UCSD-AML1 (cell line): Measurements from ENCODE around the gene TMC5.

Experiments
- DNase-seq: peaks from one replicate; lab custom pipeline; 2025; ENCODE audit not compliant: unreplicated experiment; lab: John Stamatoyannopoulos, UW

The TMC5 gene

DNA sequence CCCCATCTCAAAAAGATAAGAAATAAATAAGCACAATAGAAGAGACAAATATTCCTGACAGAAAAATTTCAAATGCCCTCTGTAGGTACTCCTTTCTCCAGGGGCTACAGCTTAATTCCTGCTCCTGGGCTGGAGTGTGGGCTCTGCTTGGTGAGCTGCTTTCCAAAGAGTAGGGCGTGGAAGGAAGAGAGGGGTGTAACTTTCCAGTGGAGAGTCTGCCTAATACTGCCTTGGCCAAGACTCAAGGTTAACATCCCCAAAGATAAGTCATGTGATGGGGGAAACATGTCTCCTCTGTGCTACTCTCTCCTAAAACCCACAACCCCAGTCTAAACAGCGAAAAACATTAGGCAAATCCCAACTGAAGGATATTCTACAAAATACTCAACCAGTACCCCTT is 42.7 kb downstream of the TMC5 start:
- DNase-seq, result no peak

DNA sequence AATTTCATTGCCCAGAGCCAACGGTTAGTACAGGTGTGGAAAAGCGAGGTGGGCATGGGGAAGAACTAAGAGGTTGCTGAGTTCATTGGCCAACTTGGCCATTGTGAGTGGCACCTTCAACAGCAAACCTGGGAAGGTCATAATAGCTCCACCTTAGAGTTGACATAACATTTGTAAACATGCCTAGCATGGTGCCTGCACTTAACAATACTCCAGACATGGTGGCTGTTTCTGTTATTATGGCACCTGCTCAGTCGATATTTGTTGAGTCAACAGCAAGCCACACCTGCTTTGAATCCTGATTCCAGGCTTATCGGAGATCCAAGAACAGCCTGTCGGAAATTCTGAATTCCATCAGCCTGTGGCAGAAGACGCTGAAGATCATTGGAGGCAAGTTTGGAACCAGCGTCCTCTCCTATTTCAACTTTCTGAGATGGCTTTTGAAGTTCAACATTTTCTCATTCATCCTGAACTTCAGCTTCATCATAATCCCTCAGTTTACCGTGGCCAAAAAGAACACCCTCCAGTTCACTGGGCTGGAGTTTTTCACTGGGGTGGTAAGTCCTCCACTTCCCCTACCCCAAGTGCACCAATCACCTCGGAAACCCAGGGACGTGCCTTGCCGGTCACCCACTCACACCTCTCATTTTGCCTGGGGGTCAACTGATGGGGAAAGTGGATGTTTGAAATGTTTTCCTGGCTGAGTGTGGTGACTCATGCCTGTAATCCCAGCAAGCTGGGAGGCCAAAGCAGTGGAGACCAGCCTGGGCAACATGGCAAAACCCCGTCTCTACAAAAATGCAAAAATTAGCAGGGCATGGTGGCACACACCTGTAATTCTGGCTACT is 46.0 kb downstream of the TMC5 start:
- no peak for DNase-seq

DNA sequence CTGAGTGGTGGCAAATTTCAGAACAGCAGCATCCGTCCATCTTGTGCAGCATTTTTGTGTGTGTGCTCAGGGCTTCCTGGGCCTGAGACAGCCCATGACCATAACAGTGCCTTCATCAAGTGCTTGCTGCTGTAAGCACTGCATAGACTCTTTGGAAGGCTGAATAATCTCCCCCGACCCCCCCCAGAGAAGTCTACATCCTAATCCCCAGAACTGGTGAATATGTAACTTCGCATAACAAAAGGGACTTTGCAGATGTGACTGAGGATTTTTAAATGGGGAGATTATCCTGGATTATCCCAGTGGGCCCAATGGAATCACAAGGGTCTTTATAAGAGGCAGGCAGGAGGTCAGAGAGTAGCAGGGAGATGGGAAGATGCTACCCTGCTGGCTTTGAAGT is 50.6 kb downstream of the TMC5 start:
- no peak for DNase-seq

DNA sequence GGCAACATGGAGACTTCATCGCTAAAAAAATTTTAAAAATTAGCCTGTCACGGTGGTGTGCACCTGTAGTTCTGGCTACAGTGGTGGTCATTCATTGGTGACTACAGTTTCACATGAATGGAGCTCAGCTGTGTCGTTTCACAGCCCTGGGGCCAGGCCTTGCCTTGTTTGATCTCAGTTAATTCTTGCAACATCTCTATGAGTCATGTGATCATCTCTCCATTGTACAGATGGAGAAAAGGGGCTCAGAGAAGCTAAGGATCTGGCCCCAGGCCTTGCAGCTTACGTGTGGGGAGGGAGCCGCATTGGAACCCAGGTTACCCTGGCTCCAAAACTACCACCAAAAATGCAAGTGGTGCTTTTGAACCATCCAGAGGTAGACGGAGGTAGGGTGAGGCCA is 54.8 kb downstream of the TMC5 start:
- no peak for DNase-seq

DNA sequence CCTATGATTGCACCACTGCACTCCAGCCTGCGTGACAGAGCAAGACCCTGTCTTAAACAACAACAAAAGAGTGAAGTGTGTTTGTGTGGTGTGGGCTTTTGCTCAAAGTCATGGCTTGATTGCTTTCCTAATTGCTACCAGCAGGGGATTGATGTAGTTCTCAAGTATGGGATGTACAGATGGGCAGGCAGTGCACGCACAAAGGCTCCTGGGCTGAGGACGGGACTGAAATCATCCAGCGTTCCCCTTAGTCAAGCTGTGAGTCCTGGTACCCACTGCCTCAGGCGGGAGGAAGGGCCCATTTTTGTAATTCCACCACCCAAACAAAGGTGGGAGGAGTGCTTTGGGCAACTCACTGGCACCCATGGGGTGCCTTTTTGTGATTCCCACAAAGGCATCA is 56.9 kb downstream of the TMC5 start:
- DNase-seq, result no peak

DNA sequence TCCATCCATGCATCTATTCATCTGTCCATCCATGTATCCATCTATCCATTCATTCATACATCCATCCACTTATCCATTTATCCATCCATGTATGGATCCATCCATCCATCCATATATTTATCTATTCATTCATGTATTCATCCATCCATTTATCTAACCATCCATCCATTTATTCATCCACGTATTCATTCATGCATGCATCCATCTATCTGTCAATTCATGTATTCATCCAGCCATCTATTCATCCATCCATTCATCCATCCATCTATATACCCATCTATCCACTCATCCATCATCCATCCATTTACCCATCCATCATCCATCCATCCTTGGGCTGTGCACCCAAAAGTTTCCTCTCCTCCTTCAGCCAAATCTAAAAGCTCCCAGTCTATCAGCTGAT is 60.8 kb downstream of the TMC5 start:
- DNase-seq, result no peak

DNA sequence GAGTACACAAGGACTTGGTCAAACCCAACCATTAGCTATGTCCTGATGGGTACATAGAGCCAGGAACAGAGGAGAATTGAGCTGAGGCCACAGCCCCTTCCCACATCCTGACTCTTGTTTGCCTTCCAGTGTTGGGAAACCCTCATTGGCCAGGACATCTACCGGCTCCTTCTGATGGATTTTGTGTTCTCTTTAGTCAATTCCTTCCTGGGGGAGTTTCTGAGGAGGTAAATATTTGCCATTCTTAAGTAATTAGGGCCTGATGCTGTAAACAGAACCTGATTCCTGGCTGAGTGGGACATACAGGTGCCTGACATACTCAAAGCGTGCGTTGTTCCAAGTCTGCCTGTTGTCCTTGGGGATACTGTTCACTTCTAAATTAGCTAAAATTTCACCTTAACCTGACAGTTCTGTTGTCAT is 61.6 kb downstream of the TMC5 start:
- DNase-seq, result no peak

DNA sequence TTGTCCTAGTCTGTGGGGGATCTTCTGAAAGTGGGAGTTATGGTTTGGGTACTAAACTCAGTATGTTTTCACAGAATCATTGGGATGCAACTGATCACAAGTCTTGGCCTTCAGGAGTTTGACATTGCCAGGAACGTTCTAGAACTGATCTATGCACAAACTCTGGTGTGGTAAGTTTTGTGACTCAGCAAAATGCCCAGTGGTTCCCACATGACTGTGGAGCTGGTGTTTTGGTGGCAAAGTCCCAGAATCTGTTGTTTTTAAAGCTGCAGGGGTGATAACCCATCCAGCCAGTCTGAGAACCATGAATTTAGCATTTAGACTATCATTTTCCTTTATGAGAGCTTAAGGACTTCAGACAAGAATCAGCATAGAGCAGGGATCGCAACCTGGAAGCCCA is 63.6 kb downstream of the TMC5 start:
- no peak for DNase-seq

DNA sequence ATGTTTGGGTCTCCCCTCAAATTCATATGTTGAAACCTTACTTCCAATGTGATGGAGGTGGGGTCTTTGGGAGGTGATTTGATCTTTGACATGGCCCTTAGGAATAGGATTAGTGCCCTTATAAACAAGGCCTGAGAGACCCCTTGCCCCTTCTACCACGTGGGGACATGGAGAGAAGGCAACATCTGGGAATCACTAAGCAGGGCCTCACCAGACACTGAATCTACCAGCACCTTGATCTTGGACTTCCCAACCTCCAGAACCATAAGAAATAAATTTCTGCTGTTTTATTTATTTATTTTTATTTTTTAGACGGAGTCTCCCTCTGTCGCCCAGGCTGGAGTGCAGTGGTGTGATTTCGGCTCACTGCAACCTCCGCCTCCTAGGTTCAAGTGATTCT is 64.1 kb downstream of the TMC5 start:
- DNase-seq, result no peak

DNA sequence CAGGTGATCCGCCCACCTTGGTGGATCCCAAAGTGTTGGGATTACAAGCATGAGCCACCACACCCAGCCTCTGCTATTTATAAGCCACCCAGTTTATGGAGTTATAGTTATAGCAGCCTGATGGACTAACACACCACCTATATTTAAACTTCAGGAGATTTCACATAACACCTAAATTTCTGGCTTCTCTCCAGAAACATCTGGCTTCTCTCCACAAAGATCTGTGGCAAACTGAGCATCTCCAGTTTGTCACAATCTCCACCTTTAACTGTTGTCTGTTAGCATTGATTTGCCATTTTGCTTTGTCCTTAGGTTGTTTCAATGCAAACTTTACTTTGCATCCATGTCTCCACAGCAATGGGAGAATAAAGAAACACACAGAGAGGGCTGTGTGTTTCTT is 64.6 kb downstream of the TMC5 start:
- no peak for DNase-seq

DNA sequence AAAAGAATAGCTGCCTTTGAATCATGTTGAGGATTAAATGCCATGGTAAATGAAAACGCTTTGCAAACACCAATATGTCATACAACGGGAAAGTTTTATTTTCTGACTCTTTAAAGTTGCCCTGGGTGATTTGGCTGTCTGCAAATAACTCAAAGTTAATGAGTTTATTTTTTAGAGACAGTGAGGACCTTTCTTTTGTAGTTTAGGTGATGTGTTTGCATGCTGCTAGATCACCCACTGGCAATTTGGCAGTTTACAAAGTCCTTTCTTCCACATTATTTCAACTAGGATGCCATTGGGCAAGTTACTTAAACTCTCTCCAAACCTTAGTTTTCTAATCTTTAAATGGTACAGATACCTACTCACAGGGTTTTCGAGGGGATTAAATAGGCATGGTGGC is 66.4 kb downstream of the TMC5 start:
- DNase-seq, result no peak

DNA sequence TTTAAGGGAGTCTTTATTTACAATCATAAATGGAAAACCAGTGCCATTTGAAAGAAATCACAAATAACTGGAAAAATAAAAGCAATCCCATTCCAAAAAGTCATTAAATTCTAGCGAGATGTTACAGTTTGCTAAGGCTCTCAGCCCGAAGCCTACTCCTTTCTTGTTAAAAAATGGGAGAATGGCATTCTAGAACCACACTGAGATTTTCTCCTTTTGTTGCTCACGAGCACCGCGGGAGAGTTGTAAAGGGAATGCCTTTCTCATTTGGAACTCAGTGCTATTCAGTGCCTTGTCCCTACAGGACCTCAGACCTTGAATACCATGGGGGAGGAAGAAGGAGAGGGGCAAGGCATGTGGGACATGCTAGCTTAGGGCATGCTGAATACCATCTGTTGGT is 67.9 kb downstream of the TMC5 start:
- no peak for DNase-seq

DNA sequence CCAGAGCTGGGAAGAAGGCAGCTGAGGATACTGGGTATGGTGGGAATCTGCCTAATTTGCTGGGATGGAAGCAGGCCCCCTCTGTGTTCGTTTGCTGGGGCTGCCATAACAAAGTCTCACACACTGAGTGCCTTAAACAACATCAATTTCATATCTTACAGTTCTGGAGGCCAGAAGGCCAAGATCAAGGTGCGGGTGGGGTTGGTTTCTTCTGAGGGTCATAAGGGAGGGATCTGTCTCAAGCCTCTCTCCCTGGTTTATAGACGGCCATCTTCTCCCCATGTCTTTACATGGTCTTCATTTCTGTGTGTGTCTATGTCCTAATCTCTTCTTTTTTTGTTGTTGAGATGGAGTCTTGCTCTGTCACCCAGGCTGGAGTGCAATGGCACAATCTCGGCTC is 68.4 kb downstream of the TMC5 start:
- no peak for DNase-seq

DNA sequence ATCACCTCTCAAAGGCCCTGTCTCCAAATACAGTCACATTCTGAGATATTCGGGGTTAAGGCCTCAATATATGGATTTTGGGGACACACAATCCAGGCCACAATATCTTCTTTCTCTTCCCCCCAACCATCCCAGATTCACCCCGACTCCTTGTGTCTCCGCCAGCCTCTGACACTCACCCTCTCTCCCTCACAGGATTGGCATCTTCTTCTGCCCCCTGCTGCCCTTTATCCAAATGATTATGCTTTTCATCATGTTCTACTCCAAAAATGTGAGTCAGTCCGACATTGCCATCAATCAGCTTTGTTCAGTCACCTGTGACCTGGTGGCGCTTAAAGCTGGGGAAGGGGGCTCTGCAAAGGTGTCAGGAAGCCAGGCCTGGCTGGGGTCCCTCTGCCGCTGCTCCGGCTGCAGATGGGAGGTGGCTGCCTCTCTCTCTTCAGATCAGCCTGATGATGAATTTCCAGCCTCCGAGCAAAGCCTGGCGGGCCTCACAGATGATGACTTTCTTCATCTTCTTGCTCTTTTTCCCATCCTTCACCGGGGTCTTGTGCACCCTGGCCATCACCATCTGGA is 69.2 kb downstream of the TMC5 start:
- DNase-seq, result no peak

DNA sequence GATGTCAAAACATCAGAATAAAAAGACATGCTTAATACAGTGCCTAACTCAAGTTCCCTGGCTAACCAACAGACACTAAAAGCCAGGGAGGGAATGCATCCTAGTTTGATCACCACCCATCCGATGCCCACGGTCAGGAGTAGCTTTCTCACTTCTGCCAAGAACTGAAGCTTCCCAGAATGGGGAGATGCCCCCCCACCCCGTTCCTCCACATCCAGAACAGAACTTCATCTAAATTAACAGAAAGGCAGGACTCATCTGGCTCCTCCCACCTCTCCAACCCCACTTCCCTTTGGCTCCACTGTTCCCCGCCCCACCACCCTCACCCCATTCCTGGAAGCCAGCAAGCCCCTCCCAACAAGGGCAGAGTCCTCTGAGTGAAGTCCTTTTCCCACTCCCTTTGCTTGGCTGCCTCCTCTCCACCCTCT is 70.5 kb downstream of the TMC5 start:
- peak; percentile 22 for DNase-seq

DNA sequence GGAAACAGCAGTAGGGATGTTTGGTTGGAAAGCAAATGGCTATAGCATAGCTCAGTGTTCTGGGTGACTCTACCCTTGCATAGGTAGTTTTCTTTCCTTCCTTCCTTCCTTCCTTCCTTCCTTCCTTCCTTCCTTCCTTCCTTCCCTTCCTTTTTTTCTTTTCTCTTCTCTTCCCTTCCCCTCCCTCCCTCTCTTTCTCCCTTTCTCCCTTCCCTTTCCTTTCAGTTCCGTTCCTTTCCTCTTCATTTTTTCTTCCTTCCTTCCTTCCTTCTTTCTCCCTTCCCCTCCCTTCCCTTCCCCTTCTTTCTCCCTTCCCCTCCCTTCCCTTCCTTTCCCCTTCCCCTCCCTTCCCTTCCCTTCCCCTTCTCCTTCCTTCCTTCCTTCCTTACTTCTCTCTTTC is 72.9 kb downstream of the TMC5 start:
- no peak for DNase-seq

DNA sequence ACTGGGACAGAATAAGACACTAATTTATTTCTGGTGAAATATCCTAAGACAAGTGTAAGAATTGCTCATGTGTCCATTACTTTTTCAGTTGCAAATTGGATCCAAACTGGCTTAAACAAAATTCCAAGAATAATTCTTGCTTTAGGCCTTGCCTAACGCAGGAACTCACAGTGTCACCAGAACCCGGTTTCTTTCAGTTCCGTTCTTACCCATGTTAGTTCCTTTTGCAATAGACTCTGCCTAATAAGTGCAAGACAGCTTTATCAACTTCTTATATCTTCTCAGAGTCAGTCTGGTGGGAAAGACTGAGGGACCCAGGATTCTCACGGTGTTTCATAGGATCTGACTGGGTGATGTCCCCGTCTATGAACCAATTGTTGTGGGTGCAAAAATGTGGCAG is 79.5 kb downstream of the TMC5 start:
- no peak for DNase-seq

DNA sequence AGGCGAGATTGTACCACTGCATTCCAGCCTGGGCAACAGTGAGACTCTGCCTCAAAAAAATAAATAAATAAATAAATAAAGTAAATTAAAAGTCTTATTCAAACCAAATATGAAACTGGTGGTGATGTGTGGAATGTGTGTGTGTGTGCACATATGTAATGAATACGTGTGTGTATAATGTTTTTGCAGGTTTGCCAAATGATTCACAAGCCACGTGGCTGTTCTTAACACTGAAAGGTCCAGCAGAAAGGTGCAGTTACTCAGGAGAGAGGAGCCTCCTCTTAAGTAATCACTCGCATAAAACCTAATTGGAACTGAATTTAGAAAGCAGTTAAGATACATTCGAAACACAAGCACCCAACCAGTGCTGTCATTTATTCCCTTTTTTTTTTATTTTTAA is 81.3 kb downstream of the TMC5 start:
- DNase-seq, result no peak

DNA sequence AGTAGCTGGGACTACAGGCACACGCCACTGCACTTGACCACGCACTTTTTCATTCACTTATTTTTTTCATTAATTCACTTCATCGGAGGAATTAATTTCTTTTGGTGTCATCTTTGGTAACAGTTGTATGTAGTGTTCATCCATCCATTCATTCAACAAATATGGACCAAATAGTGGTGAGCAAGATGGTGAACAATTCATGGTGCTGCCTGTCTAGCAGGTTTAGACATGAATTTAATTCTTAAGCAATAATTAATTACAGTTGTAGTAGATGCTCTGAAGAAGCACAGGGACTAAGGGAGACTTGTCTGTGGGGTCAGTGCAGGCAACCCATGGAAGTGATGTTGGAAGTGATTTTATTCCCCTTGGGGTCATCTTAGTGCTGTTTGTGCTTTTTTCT is 81.8 kb downstream of the TMC5 start:
- DNase-seq, result no peak

DNA sequence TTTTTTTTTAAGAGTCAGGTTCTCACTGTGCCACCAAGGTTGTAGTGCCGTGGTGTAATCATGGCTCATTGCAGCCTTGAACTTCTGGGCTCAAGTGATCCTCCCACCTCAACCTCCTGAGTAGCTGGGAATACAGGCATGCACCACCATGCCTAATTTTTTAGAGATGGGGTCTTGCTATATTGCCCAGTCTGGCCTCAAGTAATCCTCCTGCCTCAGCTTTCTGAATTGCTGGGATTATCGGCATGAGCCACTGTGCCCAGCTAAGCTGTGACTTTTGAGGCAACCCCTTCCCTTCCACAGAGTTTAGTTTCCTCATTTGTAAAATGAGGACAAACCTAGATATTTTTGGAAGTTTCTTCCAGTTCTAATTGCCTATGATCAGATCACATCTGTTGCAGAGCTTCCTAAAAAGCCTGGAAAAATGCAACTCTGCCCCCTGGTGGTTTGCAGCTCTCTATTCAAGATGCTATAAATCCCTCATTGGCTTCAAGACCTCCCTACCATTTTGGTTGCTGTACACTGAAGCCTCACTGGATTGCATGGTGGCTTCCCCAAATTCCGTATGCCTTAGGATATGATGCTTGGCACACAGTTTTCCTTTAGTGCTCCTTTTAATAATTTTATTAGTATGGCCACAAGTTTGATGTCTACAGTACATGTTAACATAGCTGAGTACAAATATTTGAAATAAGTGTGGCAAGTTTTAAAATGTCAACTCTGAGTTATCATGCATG is 84.9 kb downstream of the TMC5 start:
- peak; percentile 56 for DNase-seq

DNA sequence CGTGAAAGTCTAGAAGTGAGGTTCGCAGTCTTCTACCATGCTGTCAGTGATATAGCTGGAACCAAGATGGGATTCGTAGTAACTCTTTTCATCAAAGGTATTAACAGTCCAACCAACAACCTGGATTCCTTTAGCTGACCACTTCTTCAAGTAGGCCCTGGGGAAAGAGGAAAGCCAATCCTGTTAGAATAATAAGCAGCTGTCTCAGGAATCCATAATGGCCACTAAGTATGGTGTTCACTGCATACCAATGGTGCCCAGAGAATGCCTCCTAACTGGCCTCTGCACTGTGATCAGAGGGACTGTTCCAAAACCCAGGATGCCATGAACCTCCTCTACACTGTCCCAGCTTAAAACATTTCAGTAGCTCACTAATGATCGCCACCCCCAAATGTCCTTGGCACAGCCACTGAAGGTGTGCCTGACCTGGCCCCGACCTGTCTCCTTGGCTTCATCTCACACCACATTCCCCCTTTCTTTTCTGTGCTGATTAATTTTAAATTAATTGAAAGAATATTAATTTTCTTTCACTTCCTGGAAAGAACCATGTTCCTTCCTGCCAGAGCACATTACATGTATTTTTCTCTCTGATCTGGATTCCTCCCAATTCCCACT is 85.9 kb downstream of the TMC5 start:
- DNase-seq, result no peak
